HCT116 (cell line): ENCODE results near the gene FEZF1. TPM values are rescaled to one million over a fixed set of nuclear protein-coding genes. Genes with fewer than 3 reads are reported as not detected.

ENCODE experiments used
- ATAC-seq: fragments of 200-7000 bp; cut with Tn5 transposase; 2 replicates; pipeline ENCODE4 v1.9.1; 2020; ENCODE audit warnings: mild to moderate bottlenecking, moderate library complexity
- BruUV-seq: library from RNA; stranded (reverse); fragments of 400-500 nt; replicated peaks from 2 replicates; lab custom pipeline; 2021; lab: Mats Ljungman, UMichigan
- CTCF ChIA-PET: fragments of 300-600 bp; sonication (Branson Sonifier 250); formaldehyde crosslinking; loops from one replicate; lab custom pipeline; 2021; ENCODE audit warnings: antibody characterized with exemption; lab: Charles Lee
- POLR2A ChIA-PET: fragments of 300-600, 350-600 bp; sonication (Branson Sonifier 250); formaldehyde crosslinking; loops from one replicate; lab custom pipeline; 2021; ENCODE audit warnings: antibody characterized with exemption; lab: Charles Lee
- RAD21 ChIA-PET, 2 experiments: fragments of 300-600 bp; sonication (Branson Sonifier 250); formaldehyde crosslinking; loops; one replicate each; lab custom pipeline; 2023; ENCODE audit warnings: low total read pairs in 2 of 2; ENCODE audit not compliant: uncharacterized antibody in 2 of 2, unreplicated experiment in 2 of 2, low non-redundant PET in 1 of 2; lab: Charles Lee
- DNase-seq: peaks from one replicate; pipeline ENCODE4 v3.0.0-alpha.2; 2010; ENCODE audit warnings: low read depth, low spot score
- H2AFZ ChIP-seq: fragments of 200-600 bp; shearing (Covaris generic), sonication (generic); 2 replicates; pipeline ENCODE4 v1.6.1; 2017; ENCODE audit warnings: low read depth, mixed run types, mixed read lengths, antibody characterized with exemption, low read length; ENCODE audit not compliant: poor library complexity, severe bottlenecking
- H3K27ac ChIP-seq: 2 replicates; pipeline ENCODE4 v1.5.1; 2012; ENCODE audit warnings: low read depth, low read length
- H3K27me3 ChIP-seq: fragments of 200-600 bp; sonication (generic); 2 replicates; pipeline ENCODE4 v1.6.1; 2016; ENCODE audit warnings: mixed run types, low read length, mixed read lengths; ENCODE audit not compliant: insufficient read depth
- H3K36me3 ChIP-seq, 2 experiments: fragments of 200-500 bp in 1 of 2; fragments of 200-600 bp in 1 of 2; sonication (Bioruptor generic) in 1 of 2; sonication (generic) in 1 of 2; 2 replicates each; pipeline versions ENCODE4 v1.5.1 to v1.6.1; 2014 to 2016; ENCODE audit warnings: low read length in 2 of 2, inconsistent platforms in 1 of 2, mixed read lengths in 1 of 2, mixed run types in 1 of 2; ENCODE audit not compliant: insufficient read depth in 2 of 2, control insufficient read depth in 1 of 2
- H3K4me1 ChIP-seq, 2 experiments: fragments of 200-600 bp in 1 of 2; sonication (generic) in 1 of 2; 2 replicates each; pipeline versions ENCODE4 v1.5.1 to v1.6.1; 2012 to 2017; ENCODE audit warnings: low read length in 2 of 2, inconsistent platforms in 1 of 2, mild to moderate bottlenecking in 1 of 2, mixed read lengths in 1 of 2, mixed run types in 1 of 2, moderate library complexity in 1 of 2; ENCODE audit not compliant: insufficient read depth in 2 of 2, control insufficient read depth in 1 of 2
- H3K4me2 ChIP-seq: fragments of 200-600 bp; sonication (generic); 2 replicates; pipeline ENCODE4 v1.6.1; 2017; ENCODE audit warnings: mixed run types, low read length, mixed read lengths
- H3K4me3 ChIP-seq, 2 experiments: fragments of 200-600 bp in 1 of 2; sonication (generic) in 1 of 2; replicated peaks in 1 of 2; 2 replicates each; pipeline ENCODE4 v1.5.1; 2011 to 2016; ENCODE audit warnings: low read length in 2 of 2, control low read depth in 1 of 2, low read depth in 1 of 2, mild to moderate bottlenecking in 1 of 2, mixed read lengths in 1 of 2, mixed run types in 1 of 2
- H3K79me2 ChIP-seq: fragments of 200-600 bp; sonication (generic); 2 replicates; pipeline ENCODE4 v1.6.1; 2017; ENCODE audit warnings: mild to moderate bottlenecking, mixed run types, low read length, moderate library complexity, mixed read lengths; ENCODE audit not compliant: insufficient read depth
- H3K9ac ChIP-seq: fragments of 200-600 bp; sonication (generic); 2 replicates; pipeline ENCODE4 v1.6.1; 2016; ENCODE audit warnings: low read length, mixed read lengths
- H3K9me2 ChIP-seq: fragments of 200-600 bp; sonication (generic), shearing (Covaris generic); 2 replicates; pipeline ENCODE4 v1.6.1; 2017; ENCODE audit warnings: mixed run types, mild to moderate bottlenecking, moderate library complexity; ENCODE audit not compliant: insufficient read depth
- H3K9me3 ChIP-seq, 2 experiments: fragments of 200-500 bp in 1 of 2; fragments of 200-600 bp in 1 of 2; sonication (Bioruptor generic) in 1 of 2; sonication (generic) in 1 of 2; 2 replicates each; pipeline ENCODE4 v1.6.1; 2014 to 2017; ENCODE audit warnings: low read length in 2 of 2, mixed read lengths in 2 of 2, inconsistent platforms in 1 of 2, low read depth in 1 of 2, mild to moderate bottlenecking in 1 of 2, mixed run types in 1 of 2, moderate library complexity in 1 of 2; ENCODE audit not compliant: control insufficient read depth in 1 of 2, insufficient read depth in 1 of 2
- H4K20me1 ChIP-seq: fragments of 200-600 bp; sonication (generic), shearing (Covaris generic); 2 replicates; pipeline ENCODE4 v1.6.1; 2017; ENCODE audit warnings: mixed run types, mild to moderate bottlenecking, moderate library complexity; ENCODE audit not compliant: insufficient read depth
- EGR1 ChIP-seq: IDR thresholded peaks from 2 replicates; pipeline ENCODE4 v1.6.1; 2012; ENCODE audit warnings: low read depth
- ELF1 ChIP-seq: IDR thresholded peaks from 2 replicates; pipeline ENCODE4 v1.6.1; 2012; ENCODE audit warnings: low read depth, borderline replicate concordance
- FOSL1 ChIP-seq: IDR thresholded peaks from 2 replicates; pipeline ENCODE4 v1.6.1; 2012; ENCODE audit warnings: low read depth
- JUND ChIP-seq: IDR thresholded peaks from 2 replicates; pipeline ENCODE4 v1.6.1; 2012
- MAX ChIP-seq: IDR thresholded peaks from 2 replicates; pipeline ENCODE4 v1.6.1; 2012
- RAD21 ChIP-seq: IDR thresholded peaks from 2 replicates; pipeline ENCODE4 v1.6.1; 2012; ENCODE audit warnings: low read depth, mild to moderate bottlenecking
- SIN3A ChIP-seq: IDR thresholded peaks from 2 replicates; pipeline ENCODE4 v1.6.1; 2012; ENCODE audit warnings: low read depth
- SP1 ChIP-seq: IDR thresholded peaks from 2 replicates; pipeline ENCODE4 v1.6.1; 2012; ENCODE audit warnings: low read depth
- SRF ChIP-seq: IDR thresholded peaks from 2 replicates; pipeline ENCODE4 v1.6.1; 2012; ENCODE audit warnings: low read depth
- TCF7L2 ChIP-seq: IDR thresholded peaks from 2 replicates; pipeline ENCODE4 v1.7.0; 2011; ENCODE audit warnings: borderline replicate concordance, inconsistent platforms; ENCODE audit not compliant: insufficient read depth, insufficient read length; ENCODE audit errors: extremely low read depth
- ZBTB33 ChIP-seq: IDR thresholded peaks from 2 replicates; pipeline ENCODE4 v1.6.1; 2011; ENCODE audit warnings: mild to moderate bottlenecking, low read length, moderate library complexity; ENCODE audit not compliant: insufficient replicate concordance; ENCODE audit errors: extremely low read depth
- ZNF274 ChIP-seq: fragments of 200-500 bp; sonication (Bioruptor generic); IDR thresholded peaks from 2 replicates; pipeline ENCODE4 v1.6.1; 2014; ENCODE audit warnings: mild to moderate bottlenecking, low read depth, low read length, inconsistent platforms
- intact Hi-C: fragments of 100-400 bp; cut with micrococcal nuclease; formaldehyde crosslinking; loops from 2 replicates; pipeline ENCODE4 v1.10.0; 2022
- total RNA-seq: library from RNA; stranded (reverse); gene quantifications from one replicate; pipeline ENCODE4 v1.2.1, GENCODE V29; 2021; ENCODE audit not compliant: unreplicated experiment
- TF ChIP-seq, protein P1 (sequence below), 3 experiments: fragments of 200-600 bp in 1 of 3; sonication (generic) in 1 of 3; IDR thresholded peaks in 2 of 3; conservative IDR thresholded peaks in 1 of 3; 2 replicates each; pipeline ENCODE4 v1.5.1; 2012 to 2017; ENCODE audit warnings: low read depth in 2 of 3, low read length in 2 of 3, antibody characterized with exemption in 1 of 3, borderline replicate concordance in 1 of 3, control low read depth in 1 of 3, mild to moderate bottlenecking in 1 of 3, mixed read lengths in 1 of 3, mixed run types in 1 of 3, moderate library complexity in 1 of 3; ENCODE audit not compliant: insufficient read depth in 1 of 3

The FEZF1 gene
- total RNA-seq, 1 experiment from 2014 or later, result 0.37 TPM

DNA sequence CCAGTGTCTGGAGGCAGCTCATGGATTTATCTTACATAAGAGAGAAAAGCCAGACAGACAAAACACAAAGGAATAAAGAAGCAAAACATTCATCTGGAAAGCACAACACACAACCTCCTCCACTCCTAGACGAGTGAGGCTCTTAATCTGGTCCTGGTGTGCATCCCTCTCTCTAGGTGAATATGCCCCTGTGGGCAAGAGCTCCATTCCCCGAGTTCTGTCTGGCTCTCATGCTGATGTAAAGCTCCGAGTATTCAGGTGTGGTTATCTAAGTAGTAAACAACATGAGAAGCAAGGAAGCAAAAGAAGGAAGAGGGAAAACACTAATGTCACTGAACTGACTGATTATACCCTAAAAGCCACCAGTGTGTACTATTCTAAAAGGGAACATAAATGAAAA lies 47.9 kb upstream of the FEZF1 start (continued):
- TF ChIP-seq ZBTB33, result no peak

- H3K4me3 ChIP-seq, result no peak overlapping the region
- ATAC-seq, result no peak
Measured at GRCh38 chr7:122350701-122351100, 46.2 kb upstream of the FEZF1 start.

GRCh38 chr7:122344303-122344620 lies 39.7 kb upstream of the FEZF1 start:
- Histone ChIP-seq H3K4me2 (no peak overlapping the region), H3K27ac (no peak overlapping the region), H3K9me2 (no peaks in the 10 kb centered on the region), H3K36me3 (no peaks in the 10 kb centered on the region), H3K79me2 (no peaks in the 10 kb centered on the region), H2AFZ (no peak overlapping the region), H3K9ac (no peak overlapping the region), H3K4me3 (no peak overlapping the region), H3K27me3 (no peaks in the 10 kb centered on the region), H3K9me3 (no peaks in the 10 kb centered on the region), H4K20me1 (no peaks in the 10 kb centered on the region), H3K4me1 (no peaks in the 10 kb centered on the region)
- POLR2A ChIA-PET, result no interaction called here
- intact Hi-C loops, result no loop called here
- ATAC-seq, result no peak
- no TSS peak for BruUV-seq
- CTCF ChIA-PET, result no interaction called here
- RAD21 ChIA-PET, result no interaction called here
- no peak for DNase-seq
- TF ChIP-seq ZNF274 (no peak), EGR1 (no peak), FOSL1 (no peak), SRF (no peak), ELF1 (no peak), SP1 (no peak), TCF7L2 (no peak), MAX (no peak), JUND (no peak), SIN3A (no peak)
- TF ChIP-seq, protein P1, sequence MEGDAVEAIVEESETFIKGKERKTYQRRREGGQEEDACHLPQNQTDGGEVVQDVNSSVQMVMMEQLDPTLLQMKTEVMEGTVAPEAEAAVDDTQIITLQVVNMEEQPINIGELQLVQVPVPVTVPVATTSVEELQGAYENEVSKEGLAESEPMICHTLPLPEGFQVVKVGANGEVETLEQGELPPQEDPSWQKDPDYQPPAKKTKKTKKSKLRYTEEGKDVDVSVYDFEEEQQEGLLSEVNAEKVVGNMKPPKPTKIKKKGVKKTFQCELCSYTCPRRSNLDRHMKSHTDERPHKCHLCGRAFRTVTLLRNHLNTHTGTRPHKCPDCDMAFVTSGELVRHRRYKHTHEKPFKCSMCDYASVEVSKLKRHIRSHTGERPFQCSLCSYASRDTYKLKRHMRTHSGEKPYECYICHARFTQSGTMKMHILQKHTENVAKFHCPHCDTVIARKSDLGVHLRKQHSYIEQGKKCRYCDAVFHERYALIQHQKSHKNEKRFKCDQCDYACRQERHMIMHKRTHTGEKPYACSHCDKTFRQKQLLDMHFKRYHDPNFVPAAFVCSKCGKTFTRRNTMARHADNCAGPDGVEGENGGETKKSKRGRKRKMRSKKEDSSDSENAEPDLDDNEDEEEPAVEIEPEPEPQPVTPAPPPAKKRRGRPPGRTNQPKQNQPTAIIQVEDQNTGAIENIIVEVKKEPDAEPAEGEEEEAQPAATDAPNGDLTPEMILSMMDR (IDR thresholded peaks at IDR 0.05 in 2 of 3, conservative IDR thresholded peaks at IDR 0.05 in 1 of 3; ENCODE audit: borderline replicate concordance in 1 of 3, insufficient read depth in 1 of 3, low read depth in 2 of 3, low read length in 2 of 3), result no peak

More at GRCh38 chr7:122350701-122351100, 46.2 kb upstream of the FEZF1 start:
- Histone ChIP-seq H3K9me2 (no peaks in the 10 kb centered on the region), H4K20me1 (no peaks in the 10 kb centered on the region), H3K79me2 (no peaks in the 10 kb centered on the region), H3K27ac (no peak overlapping the region), H3K9me3 (no peaks in the 10 kb centered on the region)
- POLR2A ChIA-PET, result no interaction called here
- TF ChIP-seq SRF, result no peak
- TF ChIP-seq RAD21, result 0 out of 2 replicates have a peak, but pooled peaks have one; percentile 6
- TF ChIP-seq, all 23 proteins: peak for 1
- Histone ChIP-seq H3K4me2 (no peak overlapping the region), H3K36me3 (no peaks in the 10 kb centered on the region), H2AFZ (no peak overlapping the region), H3K4me1 (no peaks in the 10 kb centered on the region), H3K27me3 (no peaks in the 10 kb centered on the region), H3K9ac (no peak overlapping the region)
- no TSS peak for BruUV-seq
- RAD21 ChIA-PET, result no interaction called here
- intact Hi-C loops, result no loop called here
- CTCF ChIA-PET, result no interaction called here
- no peak for DNase-seq
